GM12878 (cell line): ENCODE data around the gene NXN.

Source experiments
- BHLHE40 ChIP-seq, 2 experiments: fragments of 450-650 bp in 1 of 2; IDR thresholded peaks; 2 replicates each; pipeline ENCODE4 v1.6.1; 2011 to 2017; ENCODE audit warnings: low read depth in 2 of 2, borderline replicate concordance in 1 of 2, improper control_type of control experiment in 1 of 2, low read length in 1 of 2, mild to moderate bottlenecking in 1 of 2
- IKZF1 ChIP-seq: fragments of 450-650 bp; conservative IDR thresholded peaks from 2 replicates; pipeline ENCODE4 v1.6.1; 2017; ENCODE audit warnings: antibody characterized with exemption, mild to moderate bottlenecking
- YY1 ChIP-seq: IDR thresholded peaks from 2 replicates; pipeline ENCODE4 v1.6.1; 2011; ENCODE audit warnings: low read depth, mild to moderate bottlenecking, low read length
- TF ChIP-seq, protein P1 (sequence below), 3 experiments: IDR thresholded peaks in 2 of 3; conservative IDR thresholded peaks in 1 of 3; 2 replicates each; pipeline ENCODE4 v1.5.1; 2011; ENCODE audit warnings: low read depth in 3 of 3, low read length in 3 of 3, mild to moderate bottlenecking in 3 of 3, control low read depth in 2 of 3, moderate library complexity in 2 of 3, inconsistent platforms in 1 of 3, mixed read lengths in 1 of 3; ENCODE audit not compliant: control insufficient read depth in 2 of 3, insufficient read depth in 1 of 3; ENCODE audit errors: extremely low read depth in 1 of 3

DNA sequence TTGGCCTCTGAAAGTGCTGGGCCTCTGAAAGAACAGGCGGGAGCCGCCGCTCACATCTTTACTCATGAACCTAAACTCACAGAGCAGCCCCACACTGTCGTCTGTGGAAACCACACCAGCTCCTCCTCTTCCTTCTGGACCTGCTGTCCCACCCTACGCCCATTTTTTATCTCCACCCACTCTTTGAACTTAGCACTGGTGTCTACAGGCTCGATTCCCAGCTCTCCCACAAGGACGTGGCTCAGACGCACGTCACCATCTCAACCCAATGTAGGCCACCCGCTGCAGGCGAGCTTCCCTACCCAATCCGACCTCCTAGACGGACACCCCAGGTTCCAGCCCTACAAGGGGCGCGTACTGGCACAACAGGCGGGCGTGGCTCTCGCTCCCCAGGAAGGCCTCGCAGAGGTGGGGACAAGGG lies 62.2 kb downstream of the NXN start:
- TF ChIP-seq BHLHE40 (IDR thresholded peaks at IDR 0.05; ENCODE audit: borderline replicate concordance in 1 of 2, low read depth in 2 of 2, low read length in 1 of 2) (no peak), YY1 (no peak), IKZF1 (no peak)
- TF ChIP-seq, protein P1, sequence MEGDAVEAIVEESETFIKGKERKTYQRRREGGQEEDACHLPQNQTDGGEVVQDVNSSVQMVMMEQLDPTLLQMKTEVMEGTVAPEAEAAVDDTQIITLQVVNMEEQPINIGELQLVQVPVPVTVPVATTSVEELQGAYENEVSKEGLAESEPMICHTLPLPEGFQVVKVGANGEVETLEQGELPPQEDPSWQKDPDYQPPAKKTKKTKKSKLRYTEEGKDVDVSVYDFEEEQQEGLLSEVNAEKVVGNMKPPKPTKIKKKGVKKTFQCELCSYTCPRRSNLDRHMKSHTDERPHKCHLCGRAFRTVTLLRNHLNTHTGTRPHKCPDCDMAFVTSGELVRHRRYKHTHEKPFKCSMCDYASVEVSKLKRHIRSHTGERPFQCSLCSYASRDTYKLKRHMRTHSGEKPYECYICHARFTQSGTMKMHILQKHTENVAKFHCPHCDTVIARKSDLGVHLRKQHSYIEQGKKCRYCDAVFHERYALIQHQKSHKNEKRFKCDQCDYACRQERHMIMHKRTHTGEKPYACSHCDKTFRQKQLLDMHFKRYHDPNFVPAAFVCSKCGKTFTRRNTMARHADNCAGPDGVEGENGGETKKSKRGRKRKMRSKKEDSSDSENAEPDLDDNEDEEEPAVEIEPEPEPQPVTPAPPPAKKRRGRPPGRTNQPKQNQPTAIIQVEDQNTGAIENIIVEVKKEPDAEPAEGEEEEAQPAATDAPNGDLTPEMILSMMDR (IDR thresholded peaks at IDR 0.05 in 2 of 3, conservative IDR thresholded peaks at IDR 0.05 in 1 of 3; ENCODE audit: control insufficient read depth in 2 of 3, extremely low read depth in 1 of 3, insufficient read depth in 1 of 3, low read depth in 3 of 3, low read length in 3 of 3): no peak
